ENCODE results near the gene ADD2.
"Not testable (repeated sequence)": the region's sequence is repeated elsewhere in the genome, so short reads cannot be mapped to it uniquely, and the experiment has no call there.

The ADD2 gene

DNA sequence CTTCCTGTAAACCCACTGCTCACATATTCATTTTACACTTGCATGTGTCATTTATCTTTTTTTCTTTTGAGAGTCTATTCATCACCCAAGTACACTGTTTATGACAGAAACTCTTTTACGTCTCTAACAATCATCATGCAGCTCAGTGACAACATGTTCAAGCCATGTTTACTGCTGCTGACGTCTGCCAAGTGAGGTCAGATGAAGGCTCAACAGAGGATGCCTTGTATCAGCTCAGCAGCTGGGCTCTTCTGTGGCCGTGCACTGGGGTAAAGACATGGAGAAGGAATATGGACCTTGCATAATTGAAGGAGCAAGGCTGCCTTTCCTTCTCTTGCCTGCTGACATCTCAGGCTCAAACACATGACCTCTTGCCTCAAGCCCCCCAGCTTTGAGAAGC, 99.6 kb downstream of the ADD2 start:
- DNase-seq: no peak

GRCh38 chr2:70664525-70664924, 103.5 kb downstream of the ADD2 start:
- DNase-seq: no peak

GRCh38 chr2:70663411-70663810, 104.6 kb downstream of the ADD2 start:
- DNase-seq: no peak

- DNase-seq: no peak
Measured at GRCh38 chr2:70659551-70659950, 108.4 kb downstream of the ADD2 start.

GRCh38 chr2:70658476-70658875, 109.5 kb downstream of the ADD2 start:
- no peak for DNase-seq

GRCh38 chr2:70657246-70657645, 110.8 kb downstream of the ADD2 start:
- DNase-seq: no peak

- DNase-seq: no peak
Measured at GRCh38 chr2:70656421-70657010, 111.5 kb downstream of the ADD2 start.

GRCh38 chr2:70655786-70656185, 112.2 kb downstream of the ADD2 start:
- no peak for DNase-seq

DNA sequence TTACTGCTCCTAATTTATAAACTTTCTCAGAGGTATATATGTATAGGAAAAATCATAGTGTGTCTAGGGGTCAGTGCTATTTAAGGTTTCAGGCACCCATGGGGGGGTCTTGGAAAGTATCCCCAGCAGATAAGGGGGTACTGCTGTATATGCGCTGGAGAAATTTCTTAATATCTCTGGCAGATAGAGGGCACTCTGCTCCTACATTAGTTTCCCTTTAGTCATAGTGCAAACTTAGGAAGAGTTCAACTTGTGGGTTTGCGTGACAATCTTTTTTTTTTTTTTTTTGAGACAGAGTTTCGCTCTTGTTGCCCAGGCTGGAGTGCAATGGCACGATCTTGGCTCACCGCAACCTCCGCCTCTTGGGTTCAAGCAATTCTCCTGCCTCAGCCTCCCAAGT, 112.8 kb downstream of the ADD2 start:
- not testable (repeated sequence) for DNase-seq

- DNase-seq: no peak
Measured at GRCh38 chr2:70651727-70652126, 116.3 kb downstream of the ADD2 start.

DNA sequence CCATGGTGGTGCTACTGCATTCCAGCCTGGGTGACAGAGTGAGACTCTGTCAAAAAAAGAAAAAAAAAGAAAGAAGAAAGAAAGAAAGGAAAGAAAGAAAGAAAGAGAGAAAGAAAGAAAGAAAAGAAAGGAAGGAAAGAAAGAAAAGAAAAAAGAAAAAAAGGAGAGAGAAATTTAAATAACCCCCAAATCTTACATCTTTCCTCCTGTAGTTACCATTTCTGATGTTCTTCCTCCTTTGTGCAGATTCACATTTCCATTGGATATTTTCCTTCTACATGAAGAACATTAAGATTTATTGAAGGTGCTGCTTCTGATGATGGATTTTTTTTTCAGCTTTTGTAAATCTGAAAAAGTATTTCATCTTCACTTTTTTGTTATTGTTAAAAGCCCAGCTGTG, 117.0 kb downstream of the ADD2 start:
- no peak for DNase-seq

DNA sequence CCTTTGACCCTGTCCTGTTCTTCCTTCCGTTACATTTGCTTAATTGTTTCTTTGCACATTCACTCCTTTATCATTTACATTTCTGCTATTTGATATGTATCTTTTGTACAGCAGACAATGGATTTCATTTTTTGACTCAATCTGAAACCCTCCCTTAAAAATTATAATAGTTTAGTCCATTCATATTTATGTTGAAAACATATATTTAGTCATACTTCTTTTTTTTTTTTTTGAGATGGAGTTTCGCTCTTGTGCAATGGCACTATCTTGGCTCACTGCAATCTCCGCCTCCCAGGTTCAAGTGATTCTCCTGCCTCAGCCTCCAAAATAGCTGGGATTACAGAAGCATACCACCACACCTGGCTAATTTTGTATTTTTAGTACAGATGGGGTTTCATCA, 119.0 kb downstream of the ADD2 start:
- DNase-seq: no peak

DNA sequence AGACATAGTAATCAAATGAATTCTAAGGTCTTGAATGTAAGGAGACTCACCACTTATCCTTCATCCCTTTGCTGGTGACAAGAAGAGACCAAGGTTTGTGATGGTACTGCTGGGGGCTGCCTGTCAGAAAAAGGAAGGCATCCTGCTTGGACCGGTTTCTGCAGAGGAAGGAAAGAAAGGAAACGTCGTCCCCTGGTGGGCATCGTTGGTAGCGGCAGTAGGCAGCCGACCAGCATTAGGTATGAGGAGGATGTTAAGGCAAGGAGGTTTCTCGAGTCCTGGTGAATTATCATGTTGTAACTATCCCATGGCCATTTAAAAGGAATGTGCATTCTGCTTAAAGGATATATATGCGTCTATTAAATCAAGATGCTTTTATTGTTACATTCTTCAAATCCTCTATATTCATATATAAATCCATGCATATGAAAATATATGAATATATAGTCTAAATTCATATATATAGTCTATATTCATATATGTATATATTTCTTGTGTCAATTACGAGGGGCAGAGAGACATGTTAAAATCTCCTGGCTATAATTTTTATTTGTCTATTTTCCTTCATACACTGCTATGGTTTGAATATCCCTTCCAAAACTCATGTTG, 120.0 kb downstream of the ADD2 start:
- DNase-seq: peak; percentile 60

- no peak for DNase-seq
Measured at GRCh38 chr2:70646420-70646818, 121.6 kb downstream of the ADD2 start.

DNA sequence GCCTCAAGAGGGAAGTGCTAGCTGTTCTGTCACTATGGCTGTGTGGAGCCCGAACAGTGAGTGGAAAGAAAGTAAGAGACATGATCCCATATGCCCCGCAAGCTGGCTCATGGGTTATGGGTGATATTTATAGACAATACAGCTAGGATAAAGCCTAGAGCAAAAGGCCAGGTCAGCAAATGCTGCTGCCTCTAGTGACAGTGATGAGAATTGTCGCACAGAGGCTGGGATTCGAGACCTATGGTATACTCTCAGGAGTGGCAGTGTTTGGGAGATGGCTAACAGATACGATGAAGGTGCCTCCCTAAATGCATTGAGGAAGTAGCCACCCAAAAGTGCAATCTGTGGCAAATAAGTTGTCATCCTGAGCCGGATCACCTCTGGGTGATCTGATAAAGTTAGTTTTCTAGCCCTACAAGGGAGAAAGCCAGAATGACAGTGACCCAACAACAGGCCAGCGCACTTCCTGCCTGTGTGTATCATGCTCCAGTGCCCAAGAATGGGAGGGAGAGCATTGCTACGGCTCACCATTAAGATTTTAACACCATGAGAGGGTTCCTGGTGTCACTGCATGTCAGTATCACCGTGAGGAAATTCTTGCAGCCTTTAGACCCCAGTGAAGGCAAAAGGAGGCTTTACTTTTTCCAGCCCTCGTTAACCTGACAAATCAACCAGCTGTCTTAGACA, 122.1 kb downstream of the ADD2 start:
- DNase-seq: no peak

- no peak for DNase-seq
Measured at GRCh38 chr2:70643715-70644114, 124.3 kb downstream of the ADD2 start.

DNA sequence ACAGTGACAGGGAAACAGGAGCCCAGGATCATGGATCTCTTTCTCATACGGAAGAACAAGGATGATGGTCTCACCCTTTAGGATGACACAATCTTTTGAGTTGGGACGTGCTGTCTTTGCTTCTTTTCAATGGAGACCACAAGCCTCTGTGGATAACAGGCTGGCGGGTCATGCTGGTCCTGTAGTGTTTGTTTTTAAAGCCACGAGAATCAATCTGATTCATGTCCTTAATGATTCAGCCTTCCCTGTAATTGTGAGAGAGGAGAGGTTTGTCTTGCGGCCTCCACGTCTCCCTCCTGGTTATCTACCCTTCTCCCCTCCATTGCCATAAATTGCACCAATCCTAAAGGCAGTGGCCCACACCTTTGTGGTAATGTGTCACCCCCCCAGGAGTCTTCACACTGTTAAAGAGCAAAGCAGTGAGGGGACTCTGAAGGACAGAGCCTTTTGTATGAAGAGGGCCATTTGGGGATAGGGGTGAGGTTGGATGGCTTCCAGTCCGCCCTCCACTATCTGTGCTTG, 126.7 kb downstream of the ADD2 start:
- DNase-seq: no peak

- no peak for DNase-seq
Measured at GRCh38 chr2:70639841-70640436, 128.1 kb downstream of the ADD2 start.

GRCh38 chr2:70638561-70638960, 129.4 kb downstream of the ADD2 start:
- no peak for DNase-seq

DNA sequence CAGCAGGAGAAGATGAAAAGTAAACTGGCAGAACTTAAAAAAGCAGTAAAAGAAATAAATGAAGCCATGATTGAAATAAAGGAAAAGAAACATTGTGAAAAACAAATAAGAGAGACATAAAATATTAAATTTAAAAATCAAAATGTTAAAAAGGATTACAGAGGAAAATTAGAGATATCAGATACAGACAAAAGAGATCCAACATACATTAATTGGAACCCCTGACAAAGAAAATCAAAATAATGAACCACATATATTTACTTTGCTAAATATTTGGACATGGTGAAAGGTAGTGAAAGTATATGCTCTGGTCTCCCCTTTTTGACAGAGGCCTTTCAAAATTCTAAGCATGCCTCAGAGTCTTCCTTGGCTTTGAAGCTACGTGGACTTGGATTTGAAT, 134.5 kb downstream of the ADD2 start:
- no peak for DNase-seq

- no peak for DNase-seq
Measured at GRCh38 chr2:70632966-70633365, 135.0 kb downstream of the ADD2 start.

GRCh38 chr2:70632388-70632787, 135.6 kb downstream of the ADD2 start:
- no peak for DNase-seq

DNA sequence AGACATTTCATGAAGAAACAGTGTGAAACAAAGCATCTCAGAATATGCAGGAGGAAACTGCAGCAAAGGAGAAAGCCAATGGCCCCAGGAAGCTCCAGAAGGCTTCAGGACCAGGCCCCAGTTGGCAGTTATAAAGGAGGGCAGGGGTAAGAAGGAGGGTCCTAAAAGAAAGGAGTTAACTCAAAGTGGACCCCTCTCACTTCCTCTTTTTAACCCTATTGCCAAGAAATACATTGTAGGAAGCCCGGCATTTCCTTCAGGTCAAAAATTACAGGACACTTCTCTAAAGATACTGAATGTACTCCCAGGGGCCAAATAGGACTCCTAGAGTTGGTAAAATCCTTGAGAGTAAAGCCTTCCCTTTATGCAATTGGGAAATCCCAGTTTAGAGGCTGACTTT, 137.2 kb downstream of the ADD2 start:
- DNase-seq: no peak
